ENCODE results near the gene IMPA2.
"Not testable (repeated sequence)": the region's sequence is repeated elsewhere in the genome, so short reads cannot be mapped to it uniquely, and the experiment has no call there.

IMPA2 gene

GRCh38 chr18:11962597-11962996 lies 18.7 kb upstream of the IMPA2 start:
- no peak overlapping the region for H3K4me3 ChIP-seq (ENCODE audit: low read depth, low read length)

- H3K4me3 ChIP-seq (ENCODE audit: low read depth, low read length), result no peak overlapping the region
Measured at GRCh38 chr18:11963991-11964484, 17.3 kb upstream of the IMPA2 start.

GRCh38 chr18:11969904-11970835 lies 11.1 kb upstream of the IMPA2 start:
- no peak overlapping the region for H3K4me3 ChIP-seq (ENCODE audit: low read depth, low read length)

GRCh38 chr18:11970836-11971226 lies 10.5 kb upstream of the IMPA2 start:
- not testable (repeated sequence) for H3K4me3 ChIP-seq (ENCODE audit: low read depth, low read length)

DNA sequence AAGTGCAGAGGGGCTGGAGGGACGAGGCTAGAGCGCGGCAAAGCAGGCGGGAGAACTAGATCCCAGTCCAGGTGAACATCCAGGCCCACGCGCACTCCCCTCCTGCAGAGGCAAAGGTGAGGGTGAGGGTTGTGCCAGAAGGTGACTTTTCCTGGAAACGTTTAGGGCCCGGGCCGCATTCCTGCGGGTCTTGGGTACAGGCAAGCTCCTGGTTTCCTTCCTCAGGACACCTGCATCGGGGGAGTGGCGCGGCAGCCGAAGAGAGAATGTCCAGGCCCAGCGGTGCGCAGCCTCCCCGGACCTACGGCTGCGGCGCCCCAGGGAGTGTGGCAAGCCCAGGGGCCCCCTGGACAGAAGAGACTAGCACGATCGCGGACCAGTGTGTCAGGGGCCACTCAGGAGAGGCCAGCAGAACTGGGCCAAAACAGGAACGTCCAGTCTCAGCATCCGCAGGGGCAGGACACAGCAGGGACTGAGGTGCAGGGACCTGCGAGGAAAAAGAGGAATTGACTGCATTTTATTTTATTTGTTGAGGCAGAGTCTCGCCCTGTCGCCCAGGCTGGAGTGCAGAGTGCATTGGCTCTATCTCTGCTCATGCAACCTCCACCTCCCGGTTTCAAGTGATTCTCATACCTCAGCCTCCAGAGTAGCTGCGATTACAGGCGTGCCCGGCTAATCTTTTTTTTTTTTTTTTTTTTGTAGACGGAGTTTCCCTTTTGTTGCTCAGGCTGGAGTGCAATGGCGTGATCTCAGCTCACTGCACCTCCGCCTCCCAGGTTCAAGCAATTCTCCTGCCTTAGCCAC lies 8.7 kb upstream of the IMPA2 start:
- H3K4me3 ChIP-seq (ENCODE audit: low read depth, low read length), result no peak overlapping the region

GRCh38 chr18:11974741-11975325 lies 6.5 kb upstream of the IMPA2 start:
- H3K4me3 ChIP-seq (ENCODE audit: low read depth, low read length), result no peak overlapping the region

DNA sequence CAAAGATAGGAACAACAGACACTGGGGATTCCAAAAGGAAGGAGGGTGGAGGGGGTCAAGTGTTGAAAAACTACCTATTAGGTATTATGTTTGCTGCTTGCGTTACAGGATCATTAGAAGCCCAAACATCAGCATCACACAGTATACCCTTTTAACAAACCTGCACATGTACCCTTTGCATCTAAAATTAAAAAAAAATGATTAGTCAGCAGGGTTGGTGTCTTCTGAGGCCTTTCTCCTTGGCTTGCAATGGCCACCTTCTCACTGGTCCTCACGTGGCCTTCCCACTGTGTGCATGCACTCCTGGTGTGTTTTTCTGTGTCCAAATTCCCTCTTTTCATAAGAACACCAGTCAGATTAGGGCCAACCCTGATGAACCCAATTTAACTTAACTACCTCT lies 5.6 kb upstream of the IMPA2 start:
- H3K4me3 ChIP-seq (ENCODE audit: low read depth, low read length), result no peak overlapping the region

DNA sequence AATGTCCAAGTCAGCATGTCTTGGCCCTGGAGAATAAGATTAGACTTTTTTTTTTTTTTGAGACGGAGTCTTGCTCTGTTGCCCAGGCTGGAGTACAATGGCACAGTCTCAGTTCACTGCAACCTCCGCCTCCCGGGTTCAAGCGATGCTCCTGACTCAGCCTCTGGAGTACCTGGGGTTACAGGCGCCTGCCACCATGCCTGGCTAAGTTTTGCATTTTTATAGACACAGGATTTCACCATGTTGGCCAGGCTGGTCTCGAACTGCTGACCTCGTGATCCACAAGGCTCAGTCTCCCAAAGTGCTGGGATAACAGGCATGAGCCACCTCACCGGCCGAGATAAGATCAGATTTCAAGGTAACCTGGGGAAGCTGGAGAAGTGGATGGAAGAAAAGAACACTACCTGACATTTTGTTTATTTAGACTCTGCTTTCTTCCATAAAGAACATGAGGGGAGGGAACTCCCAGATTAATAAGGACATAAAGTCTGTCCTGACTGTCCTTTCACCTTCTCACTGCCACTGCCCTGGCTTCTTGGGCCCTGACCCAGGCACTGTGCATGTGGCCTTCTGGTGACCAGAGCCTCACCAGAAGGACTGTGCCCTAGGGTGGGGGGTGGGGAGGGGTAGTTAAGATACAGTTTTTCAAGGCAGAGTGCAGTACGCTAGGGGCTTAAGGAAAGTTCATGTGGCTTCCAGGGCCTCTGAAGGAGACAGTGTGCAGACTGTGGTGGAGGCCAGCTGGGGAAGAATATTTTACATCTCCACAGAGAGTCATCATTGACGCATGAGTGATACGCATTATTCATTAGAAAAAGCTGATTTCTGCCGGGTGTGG lies 4.8 kb upstream of the IMPA2 start:
- H3K4me3 ChIP-seq (ENCODE audit: low read depth, low read length), result no peak overlapping the region

GRCh38 chr18:11977153-11977466 lies 4.2 kb upstream of the IMPA2 start:
- no peak overlapping the region for H3K4me3 ChIP-seq (ENCODE audit: low read depth, low read length)

GRCh38 chr18:11978956-11979355 lies 2.4 kb upstream of the IMPA2 start:
- H3K4me3 ChIP-seq (ENCODE audit: low read depth, low read length), result no peak overlapping the region

GRCh38 chr18:11980163-11980493 lies 1.2 kb upstream of the IMPA2 start:
- H3K4me3 ChIP-seq (ENCODE audit: low read depth, low read length), result peak overlapping the region; percentile 50

- H3K4me3 ChIP-seq (ENCODE audit: low read depth, low read length), result peak overlapping the region; percentile 50
Measured at GRCh38 chr18:11980494-11981191, 664 bp upstream of the IMPA2 start.

DNA sequence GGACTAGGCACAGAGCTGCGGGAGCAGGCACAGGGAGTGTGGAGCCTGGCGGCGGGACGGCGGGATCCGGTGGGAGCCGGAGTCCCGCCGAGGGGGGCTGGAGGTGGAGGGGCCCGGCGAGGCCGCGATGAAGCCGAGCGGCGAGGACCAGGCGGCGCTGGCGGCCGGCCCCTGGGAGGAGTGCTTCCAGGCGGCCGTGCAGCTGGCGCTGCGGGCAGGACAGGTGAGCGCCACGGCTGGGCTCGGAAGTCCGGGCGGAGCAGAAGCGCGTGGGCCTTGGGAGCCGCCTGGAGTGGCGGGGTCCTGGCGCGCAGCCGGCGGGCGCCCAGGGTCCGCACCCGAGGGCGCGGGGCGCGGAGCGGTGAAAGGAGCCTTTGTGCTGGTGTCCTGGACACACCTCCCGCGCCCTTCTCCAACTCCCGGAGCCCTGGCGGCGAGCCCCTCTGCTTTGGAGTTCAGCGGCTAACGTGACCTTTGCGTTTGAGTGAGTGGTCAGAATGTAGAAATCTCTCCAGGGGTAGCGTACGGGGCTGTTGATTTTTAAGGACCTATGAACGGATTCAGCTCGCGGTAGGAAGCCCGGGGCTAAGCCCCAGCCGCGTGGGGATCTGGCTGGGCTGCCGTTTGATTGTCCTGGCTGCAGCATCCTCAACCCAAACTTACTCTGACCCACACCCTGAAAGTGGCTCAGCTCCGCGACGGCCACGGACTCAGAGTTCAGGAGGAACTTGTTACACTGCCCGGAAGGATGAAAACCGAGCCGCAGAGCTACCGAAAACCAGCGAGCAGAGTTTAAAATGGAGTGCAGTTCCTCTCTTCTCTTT lies 448 bp downstream of the IMPA2 start:
- peak overlapping the region; percentile 57 for H3K4me3 ChIP-seq (ENCODE audit: low read depth, low read length)

- H3K4me3 ChIP-seq (ENCODE audit: low read depth, low read length), result no peak overlapping the region
Measured at GRCh38 chr18:11982981-11983380, 1.7 kb downstream of the IMPA2 start.

DNA sequence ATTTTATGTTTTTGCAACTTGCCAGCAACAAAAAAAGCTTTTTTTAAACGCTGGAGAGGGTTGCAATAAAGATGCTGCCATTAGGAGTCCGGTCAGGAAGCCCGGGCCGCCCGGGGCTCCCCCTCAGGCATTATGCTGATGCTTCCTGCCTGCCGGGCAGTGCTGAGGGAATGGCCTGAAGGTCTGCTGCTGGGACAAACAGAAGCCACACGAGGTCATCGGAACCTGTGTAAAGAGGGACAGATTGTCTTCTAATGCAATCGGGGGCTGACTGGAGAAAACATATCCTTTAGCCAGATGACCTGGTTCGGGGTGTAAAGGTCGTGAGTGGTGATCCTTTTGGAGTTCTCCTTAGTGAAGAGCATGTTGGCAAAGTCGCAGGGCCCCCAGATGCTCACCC lies 2.3 kb downstream of the IMPA2 start:
- H3K4me3 ChIP-seq (ENCODE audit: low read depth, low read length), result no peak overlapping the region

- H3K4me3 ChIP-seq (ENCODE audit: low read depth, low read length), result no peak overlapping the region
Measured at GRCh38 chr18:11984091-11984490, 2.8 kb downstream of the IMPA2 start.

- H3K4me3 ChIP-seq (ENCODE audit: low read depth, low read length), result no peak overlapping the region
Measured at GRCh38 chr18:11985586-11985985, 4.3 kb downstream of the IMPA2 start.

DNA sequence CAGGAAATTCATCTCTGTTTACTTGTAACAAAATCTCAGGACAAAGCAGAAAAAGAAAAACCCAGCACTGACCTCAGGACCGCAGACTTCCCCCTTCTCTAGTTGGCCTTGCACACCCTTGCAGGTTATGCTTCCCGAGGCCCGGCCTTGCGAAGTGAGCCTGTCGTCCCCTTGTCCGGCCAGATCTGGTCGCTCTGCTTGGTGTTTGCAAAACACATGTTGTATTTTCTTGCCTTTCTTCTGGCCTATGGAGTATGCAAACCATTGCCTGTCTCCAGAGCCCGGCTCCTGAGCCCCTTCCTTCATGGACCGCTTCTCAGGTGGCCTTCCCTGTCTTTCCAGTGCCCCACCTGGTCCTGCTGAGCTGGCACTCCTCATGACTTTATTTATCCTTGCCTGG lies 4.8 kb downstream of the IMPA2 start:
- H3K4me3 ChIP-seq (ENCODE audit: low read depth, low read length), result no peak overlapping the region

- no peak overlapping the region for H3K4me3 ChIP-seq (ENCODE audit: low read depth, low read length)
Measured at GRCh38 chr18:11987527-11987926, 6.2 kb downstream of the IMPA2 start.
